HL-60/S4 treated with retinoic acid at 250 ng/mL for 4 days and 3 days (cell line): ENCODE data around the gene NDUFB3.
"Not testable (repeated sequence)": the region's sequence is repeated elsewhere in the genome, so short reads cannot be mapped to it uniquely, and the experiment has no call there.

ENCODE experiments used
- in situ Hi-C: fragments of 300-500 bp; cut with MboI; formaldehyde crosslinking; loops from 2 replicates; pipeline ENCODE4 v1.7.0; 2022; ENCODE audit warnings: low sequenced_read_pairs

NDUFB3 gene

DNA sequence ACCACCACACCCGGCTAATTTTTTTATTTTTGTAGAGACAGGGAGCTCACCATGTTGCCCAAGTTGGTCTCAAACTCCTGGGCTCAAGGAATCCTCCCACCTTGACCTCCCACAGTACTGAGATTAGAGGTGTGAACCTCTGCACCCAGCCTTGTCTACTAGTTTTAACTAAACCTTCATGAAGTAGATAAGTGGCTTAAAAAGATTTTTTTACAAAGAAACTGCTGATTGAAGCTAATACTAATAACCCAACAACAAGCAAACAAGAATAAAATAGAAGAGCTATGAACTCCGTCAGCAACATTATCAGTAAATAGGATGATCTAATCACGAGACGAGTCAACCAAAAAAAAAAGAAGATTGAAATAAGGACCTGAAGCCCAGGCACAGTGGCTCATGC, 18.8 kb downstream of the NDUFB3 start:
- in situ Hi-C loops = no loop called here

GRCh38 chr2:201093573-201093972, 21.8 kb downstream of the NDUFB3 start:
- in situ Hi-C loops = no loop called here

DNA sequence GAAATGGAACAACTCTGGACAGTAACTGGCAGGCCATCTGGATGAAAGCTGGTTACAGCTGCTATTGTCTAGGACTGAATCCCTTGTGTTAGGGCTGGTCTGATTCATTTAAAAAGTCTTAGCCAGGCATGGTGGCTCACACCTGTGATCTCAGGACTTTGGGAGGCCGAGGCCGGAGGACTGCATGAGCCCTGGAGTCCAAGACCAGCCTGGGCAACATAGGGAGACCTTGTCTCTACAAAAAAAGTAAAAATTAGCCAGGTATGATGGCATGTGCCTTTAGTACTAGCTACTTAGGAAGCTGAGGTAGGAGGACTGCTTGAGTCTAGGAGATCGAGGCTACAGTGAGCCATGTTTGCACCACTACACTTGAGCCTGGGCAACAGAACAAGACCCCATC, 28.7 kb downstream of the NDUFB3 start:
- in situ Hi-C loops = no loop called here

DNA sequence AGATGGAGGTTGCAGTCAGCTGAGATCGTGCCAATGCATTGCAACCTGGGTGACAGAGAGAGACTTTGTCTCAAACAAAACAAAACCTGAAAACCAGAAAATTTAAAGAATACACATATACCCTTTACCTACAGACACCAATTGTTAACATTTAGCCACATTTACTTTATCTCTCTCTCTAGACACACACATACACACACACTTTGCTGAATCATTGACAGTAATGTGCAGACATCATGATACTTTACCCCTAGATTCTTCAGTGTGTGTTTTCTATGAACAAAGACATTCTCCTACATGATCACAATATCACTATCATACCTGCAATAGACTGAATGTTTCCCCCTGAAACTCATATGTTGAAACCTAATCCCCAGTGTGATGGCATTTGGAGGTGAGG, 34.0 kb downstream of the NDUFB3 start:
- in situ Hi-C loops = no loop called here

DNA sequence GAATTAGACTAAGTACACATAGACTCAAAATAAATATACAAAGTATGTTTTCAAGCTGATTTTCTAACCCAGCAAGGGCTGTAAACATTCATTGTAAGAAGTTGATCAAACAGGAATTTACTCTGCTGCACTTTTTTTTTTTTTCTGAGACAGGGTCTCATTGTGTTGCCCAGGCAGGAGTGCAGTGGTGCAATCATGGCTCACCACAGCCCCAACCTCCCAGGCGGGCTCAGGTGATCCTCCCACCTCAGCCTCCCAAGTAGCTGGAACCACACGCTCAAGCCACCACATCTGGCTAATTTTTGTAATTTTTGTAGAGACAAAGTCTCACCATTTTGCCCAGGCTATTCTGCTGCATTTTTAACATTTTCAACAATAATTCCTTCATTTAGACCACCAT, 35.8 kb downstream of the NDUFB3 start:
- in situ Hi-C loops = no loop called here

- in situ Hi-C loops = no loop called here
These were observed 36.5 kb downstream of the NDUFB3 start for GRCh38 chr2:201108341-201108740.

GRCh38 chr2:201109186-201109585, 37.4 kb downstream of the NDUFB3 start:
- in situ Hi-C loops = no loop called here

DNA sequence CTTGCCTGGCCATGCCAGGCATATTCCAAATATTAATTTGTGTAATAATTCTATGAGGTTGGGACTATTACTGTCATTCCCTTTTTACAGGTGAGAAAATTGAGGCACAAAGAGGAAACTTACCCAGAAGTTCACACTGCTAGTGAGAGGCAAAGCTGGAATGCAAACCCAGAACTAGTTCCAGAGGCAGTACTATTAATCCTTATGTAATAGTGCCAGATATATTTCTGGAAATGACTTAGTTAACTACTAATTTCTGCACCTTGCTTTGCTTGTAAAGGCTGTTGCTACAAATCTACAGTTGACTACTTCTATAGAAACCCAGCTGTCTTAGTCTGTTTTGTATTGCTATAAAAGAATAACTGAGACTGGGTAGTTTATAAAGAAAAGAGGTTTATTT, 38.8 kb downstream of the NDUFB3 start:
- in situ Hi-C loops = no loop called here

DNA sequence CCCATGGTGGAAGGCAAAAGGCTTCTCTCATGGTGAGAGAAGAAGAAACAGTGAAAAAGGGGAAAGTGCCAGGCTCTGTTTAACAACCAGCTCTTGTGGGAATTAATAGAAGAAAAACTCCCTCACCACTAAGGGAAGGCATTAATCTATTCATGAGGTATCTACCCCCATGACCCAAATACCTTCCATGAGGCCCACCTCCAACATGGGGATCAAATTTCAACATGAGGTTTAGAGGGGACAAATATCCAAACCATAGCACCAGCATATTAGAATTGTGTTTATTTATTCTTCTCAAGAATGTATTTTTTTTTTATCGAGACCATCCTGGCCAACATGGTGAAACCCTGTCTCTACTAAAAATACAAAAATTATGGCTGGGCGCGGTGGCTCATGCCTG, 39.3 kb downstream of the NDUFB3 start:
- in situ Hi-C loops = no loop called here

- in situ Hi-C loops = no loop called here
These were observed 42.5 kb downstream of the NDUFB3 start for GRCh38 chr2:201114350-201114749.

GRCh38 chr2:201114846-201115245, 43.0 kb downstream of the NDUFB3 start:
- in situ Hi-C loops = no loop called here

- in situ Hi-C loops = no loop called here
These were observed 44.5 kb downstream of the NDUFB3 start, which contains the start of gene CFLAR for GRCh38 chr2:201116115-201116958. Gene CFLAR (plus strand): TSS chr2:201116164. CDS start chr2:201129866, 13,702 bp downstream.

DNA sequence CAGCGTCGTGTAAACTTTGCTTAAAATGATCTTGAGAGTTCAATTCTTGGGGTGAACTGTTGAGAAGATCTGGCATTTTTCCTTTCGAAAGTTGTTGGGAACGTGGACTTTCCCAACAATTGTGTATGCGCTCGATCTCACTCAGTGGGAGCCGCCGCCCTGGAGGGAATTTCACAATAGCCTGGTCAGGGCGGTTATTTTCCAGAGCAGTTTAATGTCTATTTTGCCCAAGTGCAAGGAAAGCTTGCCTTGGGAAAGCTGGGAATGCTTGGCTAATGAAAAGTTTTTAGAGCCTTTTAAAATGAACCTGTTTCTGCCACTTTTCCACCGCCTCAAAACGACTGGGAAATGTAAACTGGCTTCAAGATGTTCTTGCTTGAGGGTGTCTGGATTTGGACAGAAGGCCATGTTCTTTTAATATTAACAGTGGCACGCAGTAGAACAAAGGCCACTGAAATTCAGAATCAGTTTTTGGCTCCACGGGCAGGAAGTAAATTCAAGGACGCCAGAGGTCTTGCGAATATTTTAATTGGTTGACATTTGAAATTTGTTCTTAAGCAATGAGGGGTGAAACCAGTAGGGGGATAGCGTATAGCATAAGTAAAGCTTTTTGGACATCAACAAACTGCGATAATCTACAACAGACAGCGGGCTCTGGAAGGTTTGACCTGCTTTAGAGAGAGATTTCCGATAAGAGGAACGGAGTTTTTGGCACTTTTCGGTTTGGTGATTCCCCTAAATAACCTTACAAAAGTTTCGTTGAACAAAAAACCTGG, 45.3 kb downstream of the NDUFB3 start:
- in situ Hi-C loops = no loop called here

- in situ Hi-C loops = not testable (repeated sequence)
These were observed 45.9 kb downstream of the NDUFB3 start for GRCh38 chr2:201117735-201118094.

DNA sequence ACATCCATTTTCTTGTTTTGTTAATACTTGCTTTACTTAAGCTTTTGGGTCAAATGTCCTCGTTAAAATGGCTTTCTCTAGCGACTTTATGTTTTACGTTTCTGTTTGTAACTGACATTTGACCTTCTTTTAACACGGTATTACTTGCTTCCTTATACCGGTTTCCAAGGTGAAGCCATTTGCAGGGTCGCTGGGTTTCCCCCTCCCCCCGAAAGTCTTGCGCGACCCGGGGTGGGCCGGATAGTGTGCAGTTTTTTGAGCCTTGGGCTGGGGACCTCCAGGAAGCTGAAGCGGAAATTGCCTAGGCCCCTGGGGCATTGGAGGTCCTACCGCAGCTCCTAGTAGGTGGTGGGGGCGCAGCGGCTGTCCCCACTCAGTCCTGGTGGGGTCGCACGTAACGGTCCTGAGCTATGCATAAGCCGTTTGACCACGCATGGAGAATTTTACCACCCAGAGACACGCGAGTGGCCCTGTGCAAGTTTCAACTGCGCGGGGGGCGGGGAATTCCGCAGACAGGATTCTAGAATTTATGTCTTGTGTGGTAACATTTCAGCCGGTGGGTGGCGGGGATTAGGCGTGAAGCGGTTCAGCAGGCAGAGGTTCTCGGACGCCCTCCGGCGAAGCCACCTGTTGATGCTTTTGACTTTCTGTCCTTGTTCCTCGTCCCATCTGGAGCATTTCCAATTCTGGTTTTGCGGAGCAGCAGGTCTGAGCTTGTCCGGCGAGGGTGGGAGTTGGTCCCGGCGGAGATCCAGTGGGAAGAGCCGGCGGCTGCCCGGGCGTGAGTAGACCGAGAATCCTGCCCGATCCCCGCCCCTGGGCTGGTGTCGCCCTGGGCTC, 46.5 kb downstream of the NDUFB3 start:
- in situ Hi-C loops = no loop called here

DNA sequence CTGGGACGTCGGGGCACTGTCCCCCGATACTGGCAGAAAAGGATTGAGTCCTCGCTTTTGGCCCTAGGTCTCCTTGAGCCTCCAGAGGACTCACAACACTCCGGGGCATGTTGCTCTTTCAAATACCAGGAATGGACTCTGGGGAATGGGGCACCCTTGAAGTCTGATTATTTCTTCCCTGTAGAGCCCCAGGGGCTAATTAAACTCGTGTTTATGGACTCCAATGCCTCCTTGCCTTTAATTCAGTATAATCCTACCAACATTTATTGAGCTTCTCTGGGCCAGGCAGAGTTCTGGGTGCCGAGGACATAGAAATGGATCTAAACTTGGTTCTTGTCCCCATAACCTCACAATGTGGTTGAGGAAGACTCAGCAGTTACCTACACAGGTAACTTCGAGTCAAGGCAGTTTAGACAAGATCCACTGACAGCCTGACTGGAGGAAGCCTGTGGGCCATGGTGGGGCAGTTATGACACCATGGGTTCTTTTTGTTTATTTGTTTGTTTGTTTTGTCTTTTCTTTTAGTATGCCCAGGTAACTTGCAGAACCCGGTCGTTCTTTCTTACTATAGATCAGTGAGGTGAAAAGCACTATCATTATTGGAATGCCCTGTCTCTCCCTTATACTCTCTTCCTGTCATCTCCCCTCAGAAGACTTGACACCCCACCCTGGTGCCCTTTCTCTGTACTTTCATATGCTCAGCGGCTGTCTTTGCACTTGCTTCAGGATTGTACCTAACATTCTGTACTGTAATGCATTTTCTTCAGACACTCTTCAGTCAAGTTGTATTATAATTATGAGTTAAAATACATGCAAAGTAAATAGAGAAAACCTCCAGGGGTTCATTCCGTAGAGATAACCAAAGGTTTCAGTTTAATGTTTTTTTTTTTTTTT, 47.4 kb downstream of the NDUFB3 start:
- in situ Hi-C loops = no loop called here

GRCh38 chr2:201122276-201122675, 50.5 kb downstream of the NDUFB3 start:
- in situ Hi-C loops = no loop called here

DNA sequence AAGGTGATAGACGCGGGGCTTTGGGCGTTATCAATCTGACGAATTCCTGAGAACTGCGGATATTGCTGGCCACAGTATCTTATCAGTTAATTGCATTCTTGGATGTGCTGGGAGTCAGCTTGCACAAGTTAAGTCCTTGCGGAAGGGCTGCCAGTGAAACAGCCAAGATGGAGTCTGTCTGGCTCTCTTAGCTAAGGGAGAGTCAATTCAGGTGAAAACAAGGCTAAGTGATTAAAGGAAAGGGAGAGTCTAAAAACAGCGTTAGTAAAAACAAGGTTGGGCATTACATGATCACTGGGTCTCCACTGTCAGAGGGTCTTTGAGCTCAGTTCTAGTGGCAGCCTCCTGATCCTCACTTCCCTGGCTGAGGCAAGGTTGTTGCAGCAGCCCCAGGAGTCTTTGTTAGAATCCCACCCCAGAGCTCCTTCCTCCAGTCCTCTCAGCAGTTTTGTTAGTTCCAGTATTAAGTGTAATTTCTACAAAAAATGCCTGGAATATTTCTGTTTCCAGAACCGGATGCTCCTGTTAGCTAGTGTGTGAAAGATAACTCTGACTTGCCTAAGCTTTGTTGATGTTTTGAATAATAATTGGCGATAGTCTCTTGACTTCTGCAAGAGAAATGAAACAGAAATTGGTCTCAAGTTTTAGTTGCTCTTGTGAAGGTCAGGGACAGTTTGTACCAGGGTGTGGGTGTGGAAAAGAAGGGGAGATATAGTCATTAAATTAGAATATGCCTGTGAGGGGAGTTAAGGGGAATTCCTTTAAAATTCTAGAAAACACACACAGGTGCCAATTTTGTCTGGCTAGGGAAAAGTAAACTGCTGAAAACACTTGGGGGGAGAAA, 54.7 kb downstream of the NDUFB3 start:
- in situ Hi-C loops = no loop called here

DNA sequence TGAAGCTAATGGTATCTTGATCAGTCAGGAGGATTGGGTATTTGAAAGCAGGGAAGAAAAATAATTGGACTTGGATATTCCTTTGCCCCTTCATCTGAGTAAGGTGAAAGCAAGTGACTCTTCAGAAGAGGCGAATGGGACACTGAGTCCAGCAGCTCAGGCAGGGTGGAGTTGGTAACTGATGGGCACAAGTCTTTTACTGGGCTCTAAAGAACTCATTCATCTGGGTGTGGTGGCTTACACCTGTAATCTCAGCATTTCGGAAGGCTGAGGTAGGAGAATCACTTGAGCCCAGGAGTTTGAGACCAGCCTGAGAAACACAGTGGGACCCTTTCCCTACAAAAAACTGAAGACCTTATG, 55.3 kb downstream of the NDUFB3 start:
- in situ Hi-C loops = no loop called here
